ENCODE results near the gene TJP3.

Gene TJP3

DNA sequence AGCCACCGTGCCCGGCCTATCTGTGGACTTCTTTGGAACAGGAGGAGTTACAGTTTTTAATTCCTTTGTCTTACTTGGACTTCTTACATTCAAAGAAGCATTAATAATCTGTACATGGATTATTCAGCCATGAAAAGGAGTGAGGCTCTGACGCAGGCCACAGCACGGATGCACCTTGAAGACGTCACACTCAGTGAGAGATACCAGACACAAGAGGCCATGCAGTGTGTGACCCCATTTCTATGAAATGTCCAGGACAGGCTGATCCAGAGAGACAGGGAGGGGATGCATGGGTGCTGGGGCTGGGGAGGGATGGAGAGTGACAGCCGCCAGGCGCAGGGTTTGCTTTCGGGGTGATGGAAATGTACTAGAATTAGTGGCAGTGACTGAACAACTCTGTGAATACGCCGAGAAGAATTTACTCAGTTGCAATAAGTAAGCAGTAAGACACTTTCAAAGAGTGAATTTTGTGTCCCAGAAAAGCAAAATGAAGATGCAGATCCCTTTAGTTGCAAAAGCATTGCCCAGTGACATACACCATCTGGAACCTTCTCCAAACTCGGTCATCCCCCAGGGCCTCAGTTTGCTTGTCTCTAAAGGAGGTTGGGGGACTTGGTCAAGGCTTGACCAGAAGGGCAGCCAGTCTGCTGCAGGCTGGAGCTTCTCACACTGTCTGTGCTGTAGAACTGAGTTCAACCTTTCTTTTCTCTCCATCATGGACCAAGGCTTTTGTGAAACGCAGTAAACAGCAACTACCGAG lies 33.2 kb upstream of the TJP3 start:
- Histone ChIP-seq H3K4me2 (no peak overlapping the region), H3K27me3 (peaks cover 0 to 19% (median 13%) of the 10 kb centered on the region in 11 experiments; a peak in 13 of 22 replicates), H3K4me3 (no peak overlapping the region), H3K9ac (no peak overlapping the region), H3K9me3 (replicated peaks in 1 of 11) (0 out of 22 replicates have a peak, but pooled peaks cover 0 to 6% (median 0%) of the 10 kb centered on the region in 11 experiments), H3K4me1 (peaks cover 33 to 56% (median 46%) of the 10 kb centered on the region in 10 experiments), H4K20me1 (peaks cover 83 to 96% (median 88%) of the 10 kb centered on the region in 11 experiments), H3K27ac (no peak overlapping the region), H3K36me3 (peaks cover 0 to 30% (median 1%) of the 10 kb centered on the region in 11 experiments; a peak in 7 of 22 replicates)
- no peak for TF ChIP-seq Cebpa-rat (IDR thresholded peaks at IDR 0.05)

DNA sequence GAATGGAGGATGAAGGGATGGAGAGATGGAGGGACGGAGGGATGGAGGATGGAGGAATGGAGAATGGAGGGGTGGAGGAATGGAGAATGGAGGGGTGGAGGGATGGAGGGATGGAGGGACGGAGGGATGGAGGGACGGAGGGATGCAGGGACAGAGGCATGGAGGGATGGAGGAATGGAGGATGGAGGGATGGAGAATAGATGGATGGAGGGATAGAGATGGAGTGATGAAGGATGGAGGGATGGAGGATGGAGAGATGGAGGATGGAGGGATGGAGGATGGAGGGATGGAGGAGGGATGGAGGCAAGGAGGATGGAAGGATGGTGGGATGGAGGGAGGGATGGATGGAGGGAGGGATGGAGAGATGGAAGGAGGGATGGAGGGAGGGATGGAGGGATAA lies 30.0 kb upstream of the TJP3 start:
- peaks cover 14 to 44% (median 26%) of the 10 kb centered on the region in 10 experiments for H3K4me1 ChIP-seq
- no peak overlapping the region for H3K4me3 ChIP-seq
- 0 out of 22 replicates have a peak, but pooled peaks cover 0 to 6% (median 0%) of the 10 kb centered on the region in 11 experiments for H3K9me3 ChIP-seq (replicated peaks in 1 of 11)
- TF ChIP-seq Cebpa-rat (IDR thresholded peaks at IDR 0.05) = no peak
- H3K36me3 ChIP-seq = peaks cover 0 to 54% (median 4%) of the 10 kb centered on the region in 11 experiments; a peak in 11 of 22 replicates
- H3K9ac ChIP-seq = no peak overlapping the region
- no peak overlapping the region for H3K4me2 ChIP-seq
- no peak overlapping the region for H3K27ac ChIP-seq
- H4K20me1 ChIP-seq = peaks cover 81 to 97% (median 89%) of the 10 kb centered on the region in 11 experiments
- H3K27me3 ChIP-seq = no peaks in the 10 kb centered on the region

- Histone ChIP-seq H3K27ac (no peak overlapping the region), H3K4me2 (peak overlapping the region in 4 of 11 experiments; percentile 13 to 24 (median 18); a peak in 3 of 22 replicates), H3K4me1 (peaks cover 20 to 48% (median 29%) of the 10 kb centered on the region in 10 experiments), H3K27me3 (no peaks in the 10 kb centered on the region), H4K20me1 (peaks cover 80 to 97% (median 86%) of the 10 kb centered on the region in 11 experiments), H3K9ac (no peak overlapping the region), H3K36me3 (peaks cover 0 to 54% (median 4%) of the 10 kb centered on the region in 11 experiments; a peak in 11 of 22 replicates), H3K9me3 (replicated peaks in 1 of 11) (peaks cover 0 to 3% (median under 1%) of the 10 kb centered on the region in 11 experiments; a peak in 10 of 22 replicates), H3K4me3 (no peak overlapping the region)
- no peak for TF ChIP-seq Cebpa-rat (IDR thresholded peaks at IDR 0.05)
Measured at GRCh38 chr19:3679138-3679537, 29.0 kb upstream of the TJP3 start.

DNA sequence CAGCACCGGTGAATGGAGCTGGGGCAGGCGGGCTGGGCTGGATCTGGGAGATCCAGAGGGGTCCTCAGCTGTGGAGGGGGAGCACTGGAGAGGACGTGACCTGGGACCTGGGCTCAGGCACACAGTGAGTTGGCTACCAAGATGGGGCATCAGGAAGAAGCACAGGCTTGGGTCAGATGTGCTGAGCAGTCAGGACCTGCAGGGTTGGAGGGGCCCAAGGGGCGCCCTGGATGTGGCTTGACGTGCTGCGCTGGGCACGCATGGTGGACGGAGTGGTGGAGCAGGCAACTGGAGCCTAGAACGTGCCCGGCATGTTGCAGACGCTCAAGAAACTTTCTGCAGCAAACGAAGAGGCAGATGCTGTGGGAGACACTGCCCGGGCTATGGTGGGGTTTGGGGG lies 28.6 kb upstream of the TJP3 start:
- Histone ChIP-seq H3K27ac (no peak overlapping the region), H3K4me3 (no peak overlapping the region), H3K36me3 (peaks cover 0 to 56% (median 8%) of the 10 kb centered on the region in 11 experiments; a peak in 13 of 22 replicates), H3K4me1 (peaks cover 20 to 52% (median 33%) of the 10 kb centered on the region in 10 experiments), H3K9me3 (replicated peaks in 1 of 11) (peaks cover 4 to 6% (median 4%) of the 10 kb centered on the region in 11 experiments; a peak in 19 of 22 replicates), H3K9ac (no peak overlapping the region; a peak in 1 of 22 replicates), H3K4me2 (peak overlapping the region in 6 of 11 experiments; percentile 3 to 24 (median 14); a peak in 4 of 22 replicates), H3K27me3 (no peaks in the 10 kb centered on the region), H4K20me1 (peaks cover 80 to 97% (median 86%) of the 10 kb centered on the region in 11 experiments)
- no peak for TF ChIP-seq Cebpa-rat (IDR thresholded peaks at IDR 0.05)

DNA sequence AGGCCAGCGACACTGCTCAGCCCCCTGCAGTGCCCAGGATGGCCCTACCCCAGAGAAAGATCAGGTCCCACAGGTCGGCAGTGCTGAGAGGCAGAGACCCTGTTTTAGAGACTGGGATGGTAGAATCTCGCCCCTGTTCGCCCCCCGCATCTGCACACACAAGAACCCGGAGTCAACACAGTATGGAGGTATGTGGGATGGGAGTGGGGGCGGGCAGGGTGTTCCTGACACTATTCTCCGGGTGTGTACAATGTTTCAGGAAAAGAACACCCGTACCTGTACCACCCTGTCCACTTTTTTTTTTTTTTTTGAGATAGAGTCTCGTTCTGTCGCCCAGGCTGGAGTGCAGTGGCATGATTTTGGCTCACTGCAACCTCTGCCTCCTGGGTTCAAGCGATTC lies 27.2 kb upstream of the TJP3 start:
- Histone ChIP-seq H3K9ac (no peak overlapping the region), H3K9me3 (replicated peaks in 1 of 11) (peaks cover 6 to 13% (median 10%) of the 10 kb centered on the region in 11 experiments; a peak in 19 of 22 replicates), H3K36me3 (peaks cover 0 to 54% (median 10%) of the 10 kb centered on the region in 11 experiments; a peak in 14 of 22 replicates), H3K4me2 (no peak overlapping the region), H3K4me3 (no peak overlapping the region), H3K4me1 (peaks cover 19 to 57% (median 41%) of the 10 kb centered on the region in 10 experiments), H4K20me1 (peaks cover 76 to 97% (median 86%) of the 10 kb centered on the region in 11 experiments), H3K27ac (no peak overlapping the region), H3K27me3 (no peaks in the 10 kb centered on the region)
- TF ChIP-seq Cebpa-rat (IDR thresholded peaks at IDR 0.05) = no peak

DNA sequence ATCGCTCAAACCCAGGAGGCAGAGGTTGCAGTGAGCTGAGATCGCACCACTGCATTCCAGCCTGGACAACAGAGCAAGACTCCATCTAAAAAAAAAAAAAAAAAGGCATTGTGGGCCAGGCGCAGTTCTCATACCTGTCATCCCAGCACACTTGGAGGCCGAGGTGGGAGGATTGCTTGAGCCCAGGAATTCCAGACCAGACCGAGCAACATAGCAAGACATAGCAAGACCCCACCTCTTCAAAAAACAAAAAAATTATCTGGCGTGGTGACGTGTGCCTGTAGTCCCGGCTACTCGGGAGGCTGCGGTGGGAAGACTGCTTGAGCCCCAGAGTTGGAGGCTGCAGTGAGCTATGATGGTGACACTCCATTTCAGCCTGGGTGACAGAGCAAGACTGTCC lies 25.9 kb upstream of the TJP3 start:
- Histone ChIP-seq H3K4me3 (no peak overlapping the region), H3K9me3 (replicated peaks in 1 of 11) (peaks cover 6 to 13% (median 10%) of the 10 kb centered on the region in 11 experiments; a peak in 19 of 22 replicates), H3K9ac (no peak overlapping the region; a peak in 1 of 22 replicates), H3K36me3 (peaks cover 0 to 49% (median 10%) of the 10 kb centered on the region in 11 experiments; a peak in 14 of 22 replicates), H3K27ac (no peak overlapping the region), H3K4me1 (peaks cover 20 to 62% (median 45%) of the 10 kb centered on the region in 10 experiments), H4K20me1 (peaks cover 74 to 97% (median 86%) of the 10 kb centered on the region in 11 experiments), H3K4me2 (no peak overlapping the region; a peak in 1 of 22 replicates), H3K27me3 (no peaks in the 10 kb centered on the region)
- TF ChIP-seq Cebpa-rat (IDR thresholded peaks at IDR 0.05) = no peak

DNA sequence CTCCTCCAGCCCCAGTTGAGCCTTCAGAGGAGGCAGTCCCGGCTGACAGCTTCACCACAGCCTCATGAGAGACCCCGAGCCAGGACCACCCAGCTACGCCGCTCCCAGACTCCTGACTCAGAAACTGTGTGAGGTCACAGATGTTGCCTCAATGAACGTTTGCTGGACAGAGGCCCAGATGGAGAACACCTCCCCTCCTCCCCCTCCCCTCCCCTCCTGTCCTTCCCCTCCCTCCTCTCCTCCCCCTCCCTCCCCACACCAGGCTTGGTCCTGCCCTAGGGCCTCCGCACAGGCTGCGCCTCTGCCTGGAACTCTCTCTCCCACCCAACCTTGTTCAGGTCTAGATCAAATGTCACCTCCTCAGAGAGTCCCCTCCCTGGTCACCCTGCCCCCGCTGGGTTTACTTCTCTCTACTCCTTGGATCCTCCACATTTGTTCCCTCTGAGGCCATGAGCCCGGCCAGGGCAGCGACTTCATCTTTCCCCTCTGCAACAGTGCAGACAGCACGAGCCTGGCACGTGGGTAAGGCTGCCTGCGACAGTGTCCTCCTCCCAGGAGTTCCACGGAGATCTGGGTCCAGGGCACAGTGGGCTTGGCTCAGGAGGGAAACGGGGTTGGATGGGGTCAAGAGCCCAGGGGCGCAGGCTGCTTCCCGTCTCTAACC lies 25.3 kb upstream of the TJP3 start:
- Histone ChIP-seq H3K4me1 (peaks cover 26 to 68% (median 51%) of the 10 kb centered on the region in 10 experiments), H3K27ac (peak overlapping the region in 8 of 11 experiments; percentile 30 to 70 (median 62); a peak in 13 of 22 replicates), H4K20me1 (peaks cover 78 to 100% (median 90%) of the 10 kb centered on the region in 11 experiments), H3K4me3 (peak overlapping the region in 4 of 10 experiments; percentile 29 to 36 (median 31); a peak in 4 of 20 replicates), H3K9ac (peak overlapping the region in 6 of 11 experiments; percentile 44 to 61 (median 54); a peak in 10 of 22 replicates), H3K9me3 (replicated peaks in 1 of 11) (peaks cover 6 to 13% (median 10%) of the 10 kb centered on the region in 11 experiments; a peak in 19 of 22 replicates), H3K27me3 (peaks cover 0 to 1% (median 0%) of the 10 kb centered on the region in 11 experiments; a peak in 1 of 22 replicates), H3K4me2 (peak overlapping the region; percentile 68 to 95 (median 82)), H3K36me3 (peaks cover 0 to 49% (median 10%) of the 10 kb centered on the region in 11 experiments; a peak in 14 of 22 replicates)
- TF ChIP-seq Cebpa-rat (IDR thresholded peaks at IDR 0.05) = no peak

GRCh38 chr19:3683405-3684053 lies 24.7 kb upstream of the TJP3 start:
- peaks cover 32 to 75% (median 57%) of the 10 kb centered on the region in 10 experiments for H3K4me1 ChIP-seq
- peak overlapping the region in 5 of 10 experiments; percentile 28 to 38 (median 33); a peak in 6 of 20 replicates for H3K4me3 ChIP-seq
- peaks cover 85 to 100% (median 96%) of the 10 kb centered on the region in 11 experiments for H4K20me1 ChIP-seq
- H3K27me3 ChIP-seq = peaks cover 0 to 8% (median 0%) of the 10 kb centered on the region in 11 experiments; a peak in 4 of 22 replicates
- TF ChIP-seq Cebpa-rat (IDR thresholded peaks at IDR 0.05) = no peak
- peak overlapping the region; percentile 68 to 95 (median 82) for H3K4me2 ChIP-seq
- H3K9me3 ChIP-seq (replicated peaks in 1 of 11) = peaks cover 6 to 13% (median 10%) of the 10 kb centered on the region in 11 experiments; a peak in 19 of 22 replicates
- H3K27ac ChIP-seq = peak overlapping the region in 8 of 11 experiments; percentile 30 to 70 (median 62); a peak in 14 of 22 replicates
- peaks cover 0 to 49% (median 10%) of the 10 kb centered on the region in 11 experiments; a peak in 14 of 22 replicates for H3K36me3 ChIP-seq
- H3K9ac ChIP-seq = peak overlapping the region in 7 of 11 experiments; percentile 44 to 61 (median 51); a peak in 12 of 22 replicates
